ENCODE data around the gene ARFRP1. TPM values are rescaled to one million over a fixed set of nuclear protein-coding genes. Genes with fewer than 3 reads are reported as not detected.

The ARFRP1 gene
- total and polyA plus RNA-seq, 2 of the 4 experiments (the other 2 are of a cell fraction), result 25.3 to 36.6 TPM

GRCh38 chr20:63755933-63756647 lies 48.3 kb upstream of the ARFRP1 start:
- no peak overlapping the region for H2BK5ac ChIP-seq (ENCODE audit: low read depth, low read length, poor library complexity, severe bottlenecking)
- no peak overlapping the region for H3K56ac ChIP-seq (ENCODE audit: extremely low read depth, insufficient read depth, low read length)
- peaks cover 0 to 7% of the 10 kb centered on the region in 2 experiments; a peak in 1 of 4 replicates for H3K79me1 ChIP-seq (ENCODE audit: low read depth in 1 of 2, low read length in 2 of 2)
- no peaks in the 10 kb centered on the region for H4K20me1 ChIP-seq (ENCODE audit: insufficient read depth, low read length)
- H3K4me3 ChIP-seq (ENCODE audit: insufficient read depth, low read depth, low read length), result no peak overlapping the region
- H2BK15ac ChIP-seq (ENCODE audit: low read depth, low read length), result no peak overlapping the region
- no peak overlapping the region for H3K27ac ChIP-seq (ENCODE audit: insufficient read depth, low read length)
- in situ Hi-C loops (cut with MboI; ENCODE audit: low sequenced_read_pairs) (no loop called here), dilution Hi-C loops (cut with HindIII; ENCODE audit: low sequenced_read_pairs, unreplicated experiment) (no loop called here), intact Hi-C loops (cut with micrococcal nuclease) (no loop called here)
- ChIA-PET POLR2A (ENCODE audit: unreplicated experiment) (no interaction called here), CTCF (no interaction called here)
- DNase-seq (no peak), ATAC-seq (ENCODE audit: low read depth) (no peak)
- no peak overlapping the region for H2AFZ ChIP-seq (replicated peaks; ENCODE audit: low read length, poor library complexity)
- H3K14ac ChIP-seq (replicated peaks; ENCODE audit: low read depth, low read length), result no peak overlapping the region
- no peak overlapping the region for H4K8ac ChIP-seq (ENCODE audit: low read depth in 2 of 2, low read length in 2 of 2)
- H3K4me1 ChIP-seq (ENCODE audit: control insufficient read depth, insufficient read depth, low read length), result no peaks in the 10 kb centered on the region
- H2AK5ac ChIP-seq (ENCODE audit: low read depth, low read length), result no peak overlapping the region
- no peak overlapping the region for H3K4me2 ChIP-seq (ENCODE audit: low read depth, low read length)
- no peak overlapping the region for H3K4ac ChIP-seq (ENCODE audit: low read depth, low read length)
- H2BK120ac ChIP-seq (ENCODE audit: low read depth, low read length), result no peak overlapping the region
- H2AK9ac ChIP-seq (replicated peaks; ENCODE audit: low read depth, low read length, poor library complexity), result no peak overlapping the region
- no peak overlapping the region for H4K91ac ChIP-seq (ENCODE audit: insufficient read depth, low read depth, low read length)
- no peak overlapping the region for H4K5ac ChIP-seq (ENCODE audit: low read depth, low read length)
- no peak overlapping the region for H3K23ac ChIP-seq (ENCODE audit: low read depth, low read length)
- H3K9me3 ChIP-seq (ENCODE audit: control insufficient read depth, insufficient read depth, low read length), result no peaks in the 10 kb centered on the region
- 0 out of 2 replicates have a peak, but pooled peaks cover 4% of the 10 kb centered on the region for H3K9me1 ChIP-seq (ENCODE audit: insufficient read depth, low read length)
- peaks cover 5% of the 10 kb centered on the region; the same call in 1 of the 2 replicates for H3K36me3 ChIP-seq (ENCODE audit: control insufficient read depth, insufficient read depth, low read length)
- no peaks in the 10 kb centered on the region for H3K27me3 ChIP-seq (ENCODE audit: control insufficient read depth, insufficient read depth, low read length)
- no peak overlapping the region for H2BK20ac ChIP-seq (ENCODE audit: low read depth, low read length)
- no TSS peak for BruUV-seq (replicated peaks)
- WGBS, 2 experiments (ENCODE audit: extremely low coverage in 2 of 2, insufficient read length in 1 of 2), result 98% methylated on average over 9 of the region's 18 CpGs; no CpG with 5 or more reads in 1 of the 2 experiments
- no peak for TF ChIP-seq RAD21 (IDR thresholded peaks at IDR 0.05; ENCODE audit: low read length)
- no peak for TF ChIP-seq RFX5 (IDR thresholded peaks at IDR 0.05; ENCODE audit: low read depth, low read length)
- no peak for TF ChIP-seq MAZ (IDR thresholded peaks at IDR 0.05; ENCODE audit: borderline replicate concordance, low read depth, low read length)
- TF ChIP-seq RCOR1 (IDR thresholded peaks at IDR 0.05; ENCODE audit: insufficient replicate concordance, low read length), result no peak
- TF ChIP-seq CEBPB (IDR thresholded peaks at IDR 0.05; ENCODE audit: low read depth, low read length), result no peak
- TF ChIP-seq SMC3 (IDR thresholded peaks at IDR 0.05; ENCODE audit: low read depth, low read length), result no peak
- no peak for TF ChIP-seq MXI1 (IDR thresholded peaks at IDR 0.05; ENCODE audit: borderline replicate concordance, low read depth, low read length)
- TF ChIP-seq ELK1 (IDR thresholded peaks at IDR 0.05; ENCODE audit: borderline replicate concordance, low read depth, low read length), result no peak
- no peak for TF ChIP-seq NFE2L2 (IDR thresholded peaks at IDR 0.05; ENCODE audit: low read depth, low read length)
- TF ChIP-seq POLR2A (IDR thresholded peaks at IDR 0.05; ENCODE audit: low read depth, low read length), result no peak
- no peak for TF ChIP-seq CTCF (conservative IDR thresholded peaks at IDR 0.05; ENCODE audit: low read depth, low read length)
- TF ChIP-seq BHLHE40 (IDR thresholded peaks at IDR 0.05; ENCODE audit: low read depth, low read length), result no peak
- no peak for TF ChIP-seq USF2 (IDR thresholded peaks at IDR 0.05; ENCODE audit: low read depth, low read length)
- no peak for TF ChIP-seq MAFK (IDR thresholded peaks at IDR 0.05; ENCODE audit: low read depth, low read length)
- H3K9ac ChIP-seq (ENCODE audit: low read depth, low read length), result no peak overlapping the region
- no peak overlapping the region for H3K18ac ChIP-seq (ENCODE audit: low read depth, low read length)
